Kidney capillary endothelial cell (primary cell): ENCODE results near the gene ZBTB24.
"Not testable (repeated sequence)": the region's sequence is repeated elsewhere in the genome, so short reads cannot be mapped to it uniquely, and the experiment has no call there.

Source experiments
- DNase-seq: peaks from one replicate; pipeline ENCODE4 v3.0.0-alpha.2; 2018; ENCODE audit warnings: low spot score

The ZBTB24 gene

DNA sequence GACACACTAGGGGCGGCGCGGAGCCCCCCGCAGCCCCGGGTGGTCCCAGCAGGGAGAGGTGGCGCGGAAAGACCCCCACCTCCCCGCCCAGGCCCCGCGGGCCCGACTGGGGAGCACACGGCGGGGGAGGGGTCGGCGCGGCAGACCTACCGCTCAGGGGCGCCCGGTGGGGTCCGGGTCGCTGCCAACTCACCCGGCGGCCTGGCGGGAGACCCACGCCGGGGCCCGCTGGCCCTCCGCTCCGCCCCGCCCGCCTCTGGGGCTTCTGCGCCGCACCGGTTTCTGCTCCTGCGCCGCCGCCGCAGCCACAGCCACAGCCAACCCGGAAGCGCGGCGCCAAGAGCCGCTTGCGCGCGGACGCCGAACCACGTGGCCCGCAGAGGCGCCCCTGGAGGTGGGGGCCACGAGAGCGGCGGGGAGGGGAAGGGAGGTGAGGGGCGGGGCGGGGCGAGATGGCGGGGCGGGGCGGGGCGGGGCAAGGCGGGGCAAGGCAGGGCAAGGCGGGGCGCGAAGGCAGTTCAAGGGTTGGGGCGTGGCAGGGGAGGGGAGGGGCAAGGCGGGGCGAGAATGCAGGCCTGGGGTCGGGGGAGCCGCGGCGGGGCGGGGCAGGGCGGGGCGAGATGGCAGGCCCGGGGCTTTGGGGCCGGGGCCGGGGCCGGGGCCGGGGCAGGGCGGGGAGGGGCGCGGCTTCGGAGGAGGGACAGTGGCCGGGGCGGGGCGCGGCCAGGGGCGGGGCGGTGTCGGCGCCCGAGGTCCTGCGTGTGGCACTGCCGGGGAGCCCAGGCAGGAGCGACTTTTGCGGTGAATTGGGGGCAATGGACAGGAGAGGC, at the start of gene ZBTB24:
TSS of gene ZBTB24 (minus strand) at position 315 of the 830 bp plus-strand sequence. CDS start 1,193 bp downstream, outside the sequence.
- DNase-seq, result peak; percentile 85

DNA sequence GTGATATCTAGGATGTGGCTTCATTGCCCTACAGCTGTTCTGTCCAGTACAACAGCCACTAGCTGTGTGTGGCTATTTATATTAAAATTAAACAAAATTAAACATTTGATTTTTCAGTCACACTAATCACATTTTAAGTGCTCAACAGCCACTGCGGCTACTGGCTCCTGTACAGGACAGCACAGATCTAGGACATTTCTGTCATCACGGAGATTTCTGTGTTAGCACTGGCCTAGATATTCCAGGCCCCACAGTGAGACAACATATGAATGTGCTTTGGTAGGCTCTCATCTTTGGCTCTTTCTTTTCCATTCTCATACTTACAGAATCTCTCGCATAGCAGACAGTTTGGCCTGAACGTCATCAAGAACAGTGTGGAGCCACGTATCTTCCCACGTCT, 48.4 kb upstream of the ZBTB24 start:
- DNase-seq, result no peak

DNA sequence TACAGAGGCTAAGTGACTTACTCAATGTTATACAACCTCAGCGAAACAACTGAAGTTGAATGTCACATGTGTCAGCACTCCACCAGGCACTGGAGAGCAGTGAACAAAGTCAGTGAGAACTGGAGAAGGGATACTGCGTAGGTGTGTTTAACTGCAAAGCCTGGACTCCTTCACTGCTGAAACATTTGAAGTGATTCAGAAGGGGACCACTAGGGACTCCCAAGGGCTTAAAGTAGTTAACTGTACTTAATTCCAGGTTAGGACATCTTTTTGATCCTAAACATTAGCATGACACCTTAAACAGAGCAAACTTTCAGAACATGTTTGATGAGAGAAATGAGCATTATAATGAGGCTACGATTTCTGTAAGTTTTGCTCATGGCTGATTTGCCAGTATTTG, 45.0 kb upstream of the ZBTB24 start:
- DNase-seq, result no peak

DNA sequence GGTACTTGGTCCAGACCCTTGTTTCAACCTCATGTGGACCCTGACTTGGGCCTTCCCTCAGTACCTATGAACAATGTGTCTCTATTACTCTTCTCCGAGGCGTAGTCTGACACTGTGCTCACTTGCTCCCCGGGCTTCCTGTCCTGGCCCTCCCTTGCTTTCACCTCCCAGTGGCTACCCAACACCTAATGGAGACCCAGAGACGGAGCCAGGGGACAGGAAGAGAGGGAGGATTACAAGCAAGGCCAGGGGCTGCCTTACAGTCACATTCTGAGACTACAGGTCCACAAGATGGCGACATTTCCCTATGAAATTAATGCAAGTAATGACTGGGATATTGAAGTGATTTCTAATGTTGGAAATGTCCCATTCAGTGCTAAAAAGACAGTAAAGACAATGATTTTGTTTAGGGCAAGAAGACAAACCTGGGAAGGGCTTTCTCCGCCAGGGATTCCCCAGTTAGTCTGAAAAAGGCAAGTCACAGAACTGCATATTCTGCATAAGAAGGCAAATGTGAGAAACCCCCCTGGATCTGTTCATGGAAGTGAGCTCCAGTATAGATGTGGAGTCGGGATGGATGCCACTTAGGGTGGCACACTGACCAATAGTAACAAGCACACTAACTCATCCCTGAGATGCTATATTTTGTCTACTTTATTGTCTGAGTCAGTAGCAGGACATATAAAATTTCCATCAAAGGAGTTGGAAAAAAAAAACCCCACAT, 44.0 kb upstream of the ZBTB24 start:
- peak; percentile 69 for DNase-seq

- DNase-seq, result no peak
These were observed 41.1 kb upstream of the ZBTB24 start for GRCh38 chr6:109524129-109524528.

GRCh38 chr6:109523478-109523877, 40.5 kb upstream of the ZBTB24 start:
- DNase-seq, result no peak

DNA sequence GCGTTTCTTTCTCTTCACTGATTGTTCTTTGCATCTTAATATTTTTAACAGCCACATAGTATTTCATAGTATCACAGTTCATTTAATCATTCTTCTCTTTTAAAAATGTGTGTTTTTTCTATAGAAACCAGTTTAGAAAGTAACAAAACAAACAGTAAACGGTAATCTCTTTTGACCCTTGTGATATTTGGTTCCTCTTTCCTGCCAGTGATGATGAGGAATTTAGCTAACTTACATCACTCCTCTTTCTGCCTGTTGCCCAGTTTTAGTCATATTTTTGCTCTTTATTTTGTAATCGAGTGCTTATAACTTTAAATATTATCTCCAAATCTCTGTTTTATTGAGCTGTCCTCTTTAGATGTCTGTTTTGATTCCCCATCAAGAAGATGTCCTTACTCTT, 38.1 kb upstream of the ZBTB24 start:
- DNase-seq, result no peak

GRCh38 chr6:109519647-109520046, 36.6 kb upstream of the ZBTB24 start:
- not testable (repeated sequence) for DNase-seq

DNA sequence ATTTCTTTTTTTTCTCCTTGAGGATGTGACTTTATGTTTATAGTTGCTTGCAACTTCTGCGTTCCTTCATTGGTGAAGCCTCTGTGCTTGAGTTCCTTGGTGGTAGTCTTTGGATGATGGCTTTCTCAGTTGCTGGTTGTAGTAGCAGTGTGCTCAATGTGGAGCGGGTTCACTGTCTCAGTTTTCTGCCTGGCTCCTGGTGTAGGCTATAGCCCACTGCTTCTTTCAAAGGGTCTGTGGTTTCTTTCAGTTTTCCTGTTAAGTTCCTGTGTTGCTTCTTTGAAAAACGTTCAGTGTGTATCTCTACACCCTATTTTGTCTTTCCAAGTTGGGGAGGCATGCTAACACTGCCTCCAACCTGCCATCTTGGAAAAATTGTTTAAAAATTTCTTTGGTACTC, 33.9 kb upstream of the ZBTB24 start:
- no peak for DNase-seq

GRCh38 chr6:109515781-109516409, 32.9 kb upstream of the ZBTB24 start:
- DNase-seq, result no peak

DNA sequence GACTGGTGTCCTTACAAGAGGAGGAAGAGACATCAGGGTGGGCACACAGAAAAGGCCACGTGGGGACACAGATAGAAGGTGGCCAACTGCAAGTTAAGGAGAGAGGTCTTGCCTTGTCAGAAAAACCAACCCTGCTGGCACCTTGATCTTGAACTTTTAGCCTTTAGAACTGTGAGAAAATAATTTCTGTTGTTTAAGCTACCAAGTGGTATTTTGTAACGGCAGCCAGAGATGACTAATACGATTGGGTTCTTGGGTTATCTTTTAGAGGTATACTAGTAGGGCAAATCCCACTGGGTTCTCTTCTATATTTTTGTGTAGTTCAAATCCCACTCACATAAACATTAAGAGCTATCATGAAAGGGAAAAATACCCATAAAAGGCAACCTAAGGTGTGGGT, 31.9 kb upstream of the ZBTB24 start:
- DNase-seq, result no peak

DNA sequence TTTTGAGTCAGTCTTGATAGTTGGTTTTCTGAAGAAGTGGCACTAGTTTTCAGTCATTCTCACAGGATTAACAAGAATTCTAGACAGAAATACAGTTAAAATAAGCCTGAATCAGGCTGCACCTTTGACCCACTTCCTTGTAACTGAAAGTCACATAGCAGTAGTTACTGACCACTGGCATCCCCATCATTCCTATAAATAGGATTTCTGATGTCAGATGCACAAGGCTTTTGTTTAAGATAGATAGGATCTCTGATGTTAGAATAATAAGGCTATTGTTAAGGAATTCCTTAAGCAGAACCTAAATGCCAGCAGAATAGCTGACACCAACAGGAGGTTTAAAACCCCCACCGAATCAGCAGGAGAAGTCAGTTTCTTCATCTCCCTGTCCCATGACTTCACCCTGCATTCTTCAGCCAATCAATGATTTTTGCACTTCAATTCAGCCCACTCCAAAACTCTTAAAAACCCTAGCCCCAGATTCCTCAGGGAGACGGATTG, 30.6 kb upstream of the ZBTB24 start:
- DNase-seq, result peak; percentile 60

GRCh38 chr6:109512271-109512817, 29.3 kb upstream of the ZBTB24 start:
- no peak for DNase-seq

- DNase-seq, result no peak
These were observed 28.8 kb upstream of the ZBTB24 start for GRCh38 chr6:109511832-109512231.

DNA sequence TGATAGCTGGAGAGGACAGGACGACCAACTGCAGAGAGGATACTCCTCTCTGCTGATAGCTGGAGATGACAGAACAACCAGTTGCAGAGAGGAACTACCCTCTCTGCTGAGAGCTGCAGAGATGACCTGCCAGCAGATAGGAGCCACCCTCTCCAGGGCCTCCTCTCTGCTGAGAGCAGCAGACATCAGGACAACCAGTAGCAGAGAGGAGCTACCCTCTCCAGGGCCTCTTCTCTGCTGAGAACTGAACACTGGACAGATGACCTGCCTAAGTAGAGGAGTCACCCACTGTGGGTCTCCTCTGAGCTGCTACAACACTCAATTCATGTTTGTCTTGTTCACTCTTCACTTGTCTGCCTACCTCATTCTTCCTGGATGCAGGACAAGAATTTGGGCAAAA, 27.3 kb upstream of the ZBTB24 start:
- DNase-seq, result no peak

DNA sequence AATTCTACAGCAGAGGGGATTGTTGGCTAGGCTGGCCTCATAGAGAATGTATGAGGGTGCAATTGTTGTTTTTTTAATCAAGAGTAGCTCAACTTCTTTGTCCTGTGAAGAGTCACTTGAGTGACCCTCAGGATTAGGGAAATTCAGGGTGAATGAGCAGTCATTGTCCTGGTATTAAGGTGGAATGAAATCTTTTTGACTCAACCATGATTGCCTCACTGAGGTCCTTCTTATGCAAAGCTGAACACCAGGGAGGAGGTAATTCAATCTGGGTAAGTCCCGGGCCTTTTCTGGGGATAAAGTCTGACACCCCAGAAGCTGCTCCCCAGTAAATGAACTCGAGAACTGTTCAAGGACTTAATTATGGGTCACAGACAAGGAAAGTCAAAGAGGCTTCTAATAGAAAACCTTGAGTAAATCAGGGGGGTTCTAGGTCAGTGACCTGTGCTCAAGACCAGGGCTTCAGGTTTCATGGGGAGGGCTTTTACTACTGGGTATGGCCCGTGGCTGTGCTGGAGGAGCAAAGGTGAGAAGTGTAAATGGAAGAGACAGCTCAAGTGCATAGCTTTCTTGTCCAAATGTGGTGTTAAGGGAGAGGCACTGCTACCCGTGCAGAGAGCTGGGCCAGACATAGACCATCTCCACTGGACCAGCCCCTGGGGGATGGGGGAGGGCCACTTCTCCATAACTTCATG, 25.3 kb upstream of the ZBTB24 start:
- no peak for DNase-seq

GRCh38 chr6:109507490-109508072, 24.6 kb upstream of the ZBTB24 start:
- DNase-seq, result no peak

DNA sequence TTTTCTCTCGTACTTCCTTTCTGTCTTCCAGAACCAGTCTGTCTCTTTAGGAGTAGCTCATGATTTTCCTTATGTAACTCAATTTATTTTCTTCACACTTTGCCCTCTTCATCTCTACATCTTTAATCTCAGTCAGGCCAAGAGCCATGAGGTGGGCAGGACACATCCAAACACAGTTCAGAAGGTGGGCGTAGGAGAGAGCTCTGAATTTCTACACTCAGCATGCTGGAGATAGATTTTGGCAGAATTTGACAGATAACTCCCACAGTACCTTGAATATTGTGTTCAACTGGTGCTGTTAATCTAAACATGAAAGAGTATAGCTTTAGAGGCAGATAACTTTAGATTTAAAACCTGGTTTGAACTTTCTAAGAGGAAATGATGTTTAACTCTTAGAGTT, 23.8 kb upstream of the ZBTB24 start:
- DNase-seq, result no peak

GRCh38 chr6:109506314-109506713, 23.3 kb upstream of the ZBTB24 start:
- DNase-seq, result no peak

DNA sequence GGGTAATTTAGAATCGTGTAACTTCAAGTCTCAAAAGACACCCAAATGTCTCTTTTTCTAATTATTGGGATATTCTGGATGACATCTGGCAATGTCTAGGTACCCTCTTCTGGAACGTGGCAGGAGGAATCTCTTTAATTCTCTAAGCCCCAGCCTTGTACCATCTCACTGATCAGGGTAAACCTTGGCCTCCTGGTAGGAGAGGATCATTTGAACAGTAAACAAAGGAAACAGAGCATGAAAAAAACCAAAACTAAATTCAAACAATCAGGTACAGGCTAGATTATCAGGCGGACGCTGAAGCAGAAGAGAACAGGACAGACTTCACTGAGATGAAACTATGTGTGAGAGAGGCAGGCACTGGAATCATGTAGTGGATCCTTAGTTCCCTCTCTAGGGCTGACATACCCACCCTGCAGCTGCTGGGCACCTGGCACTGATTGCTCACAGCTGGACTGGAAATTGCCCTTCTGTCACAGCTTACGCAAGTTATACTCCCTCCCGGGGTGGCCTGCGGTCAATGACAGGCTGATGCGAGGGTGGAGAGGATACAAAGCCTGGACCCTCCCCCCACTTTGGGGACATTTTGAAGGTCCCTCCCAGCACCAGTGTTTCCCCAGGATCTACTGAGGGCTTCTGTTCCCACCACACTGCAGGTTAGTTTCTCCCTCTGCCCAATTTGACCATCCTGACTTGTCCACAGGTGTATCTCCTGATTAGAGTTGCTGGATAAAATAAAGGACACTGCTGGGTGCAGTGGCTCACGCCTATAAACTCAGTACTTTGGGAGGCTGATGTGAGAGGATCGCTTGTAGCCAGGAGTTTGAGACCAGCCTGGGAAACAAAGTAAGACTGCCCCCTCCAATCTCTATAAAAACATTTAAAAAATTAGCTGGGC, 20.6 kb upstream of the ZBTB24 start:
- no peak for DNase-seq
